DND-41 (cell line): ENCODE data around the gene SPI1.

Source experiments
- ATAC-seq: fragments of 200-7000 bp; cut with Tn5 transposase; 3 replicates; pipeline ENCODE4 v1.9.1; 2021; ENCODE audit warnings: low read depth; ENCODE audit not compliant: insufficient read depth
- DNase-seq: peaks from one replicate; pipeline ENCODE4 v3.0.0-alpha.2; 2020
- H2AFZ ChIP-seq: 2 replicates; pipeline ENCODE4 v1.6.0; 2012; ENCODE audit warnings: low read depth, low read length
- H3K27ac ChIP-seq: 2 replicates; pipeline ENCODE4 v1.5.1; 2012; ENCODE audit warnings: low read length, inconsistent platforms
- H3K27me3 ChIP-seq: fragments of 200-600 bp; sonication (generic); 2 replicates; pipeline ENCODE4 v1.6.0; 2012; ENCODE audit warnings: low read length, mild to moderate bottlenecking, inconsistent platforms; ENCODE audit not compliant: insufficient read depth, poor library complexity
- H3K36me3 ChIP-seq: 2 replicates; pipeline ENCODE4 v1.5.1; 2012; ENCODE audit warnings: low read length, inconsistent platforms; ENCODE audit not compliant: insufficient read depth
- H3K4me1 ChIP-seq: 2 replicates; pipeline ENCODE4 v1.5.1; 2012; ENCODE audit warnings: mild to moderate bottlenecking, low read length; ENCODE audit not compliant: insufficient read depth
- H3K4me2 ChIP-seq: 2 replicates; pipeline ENCODE4 v1.6.0; 2012; ENCODE audit warnings: mild to moderate bottlenecking, moderate library complexity, low read length, inconsistent platforms; ENCODE audit not compliant: insufficient read depth
- H3K4me3 ChIP-seq, 2 experiments: fragments of 200-600 bp in 1 of 2; shearing (Covaris generic) in 1 of 2; 2 replicates each; pipeline ENCODE4 v1.5.1; 2012 to 2016; ENCODE audit warnings: inconsistent platforms in 2 of 2, low read length in 2 of 2, mild to moderate bottlenecking in 2 of 2, low read depth in 1 of 2, moderate library complexity in 1 of 2
- H3K79me2 ChIP-seq: 2 replicates; pipeline ENCODE4 v1.6.0; 2012; ENCODE audit warnings: low read length, inconsistent platforms; ENCODE audit not compliant: insufficient read depth
- H3K9ac ChIP-seq: 2 replicates; pipeline ENCODE4 v1.6.0; 2012; ENCODE audit warnings: low read depth, mild to moderate bottlenecking, inconsistent platforms, low read length, moderate library complexity
- H3K9me3 ChIP-seq: 2 replicates; pipeline ENCODE4 v1.5.1; 2012; ENCODE audit warnings: low read length, moderate library complexity, mild to moderate bottlenecking, inconsistent platforms; ENCODE audit not compliant: insufficient read depth, severe bottlenecking
- H4K20me1 ChIP-seq: 2 replicates; pipeline ENCODE4 v1.6.0; 2012; ENCODE audit warnings: low read length; ENCODE audit not compliant: insufficient read depth
- CTCF ChIP-seq: IDR thresholded peaks from 2 replicates; pipeline ENCODE4 v1.5.1; 2012; ENCODE audit warnings: borderline replicate concordance, low read length, moderate library complexity, mild to moderate bottlenecking; ENCODE audit not compliant: poor library complexity, severe bottlenecking; ENCODE audit errors: extremely low read depth
- EZH2 ChIP-seq: IDR thresholded peaks from 3 replicates; pipeline ENCODE4 v1.6.1; 2012; ENCODE audit warnings: borderline replicate concordance, low read depth, mild to moderate bottlenecking, moderate library complexity, low read length, inconsistent platforms; ENCODE audit not compliant: severe bottlenecking

The SPI1 gene

GRCh38 chr11:47332303-47332711, 46.0 kb downstream of the SPI1 start:
- Histone ChIP-seq H3K9me3 (no peaks in the 10 kb centered on the region), H3K4me2 (no peak overlapping the region), H3K9ac (no peak overlapping the region), H3K4me3 (no peak overlapping the region), H4K20me1 (no peaks in the 10 kb centered on the region), H3K36me3 (no peaks in the 10 kb centered on the region; the same call in none of the 2 replicates), H3K4me1 (no peaks in the 10 kb centered on the region), H3K27ac (no peak overlapping the region), H3K79me2 (no peaks in the 10 kb centered on the region), H3K27me3 (no peaks in the 10 kb centered on the region), H2AFZ (no peak overlapping the region)
- TF ChIP-seq EZH2 (no peak), CTCF (no peak)
- DNase-seq (no peak), ATAC-seq (no peak)

DNA sequence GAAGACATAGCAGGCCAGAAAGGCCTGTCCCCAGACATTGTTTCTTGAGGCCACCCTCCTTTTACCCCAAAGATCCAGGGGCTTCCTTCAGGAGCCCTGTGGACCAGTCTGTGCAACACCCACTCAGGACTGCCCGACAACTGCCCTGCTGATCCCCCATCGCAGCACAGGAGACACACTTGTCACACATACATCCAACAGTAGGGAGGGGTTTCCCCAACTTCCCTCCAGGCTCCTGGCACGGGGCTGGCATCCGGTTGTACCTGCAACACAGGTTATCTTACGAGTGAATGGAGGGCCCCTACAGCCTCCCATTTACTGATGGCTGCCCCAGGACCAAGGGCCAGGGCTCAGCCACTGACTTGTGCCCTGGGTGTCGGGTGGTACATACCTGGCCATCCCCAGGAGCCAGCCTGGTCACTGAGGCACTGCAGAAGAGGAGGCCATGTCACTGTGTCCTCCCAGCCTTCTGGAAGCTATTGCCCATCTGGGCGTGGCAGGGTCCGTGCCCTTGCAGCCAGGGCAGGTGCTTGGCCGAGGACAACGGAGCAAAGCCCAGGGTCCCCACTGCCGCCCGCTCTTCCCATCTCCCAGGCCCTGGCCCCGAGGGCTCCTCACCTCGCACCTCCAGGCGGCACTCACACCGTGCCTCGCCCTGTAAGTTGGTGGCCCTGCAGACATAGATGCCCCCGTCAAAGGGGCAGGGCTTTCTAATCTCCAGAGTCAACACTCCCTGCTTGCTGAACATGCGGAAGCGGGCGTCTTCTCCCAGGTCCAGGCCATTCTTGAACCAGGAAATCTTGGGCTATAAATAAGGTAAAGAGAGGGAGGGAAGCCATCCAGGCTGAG, 46.7 kb downstream of the SPI1 start:
- TF ChIP-seq CTCF, result no peak
- no peak for TF ChIP-seq EZH2
- ATAC-seq, result no peak
- no peak overlapping the region for H3K9ac ChIP-seq
- H3K4me3 ChIP-seq, result no peak overlapping the region
- no peaks in the 10 kb centered on the region for H3K9me3 ChIP-seq
- H3K27me3 ChIP-seq, result no peaks in the 10 kb centered on the region
- no peak for DNase-seq
- no peaks in the 10 kb centered on the region for H4K20me1 ChIP-seq
- H3K4me2 ChIP-seq, result no peak overlapping the region
- no peak overlapping the region for H2AFZ ChIP-seq
- no peaks in the 10 kb centered on the region for H3K79me2 ChIP-seq
- no peaks in the 10 kb centered on the region for H3K4me1 ChIP-seq
- no peaks in the 10 kb centered on the region; the same call in none of the 2 replicates for H3K36me3 ChIP-seq
- H3K27ac ChIP-seq, result no peak overlapping the region

- H3K36me3 ChIP-seq, result no peaks in the 10 kb centered on the region; the same call in none of the 2 replicates
- H3K4me3 ChIP-seq, result no peak overlapping the region
- TF ChIP-seq CTCF (no peak), EZH2 (no peak)
- no peaks in the 10 kb centered on the region for H3K4me1 ChIP-seq
- no peaks in the 10 kb centered on the region for H3K27me3 ChIP-seq
- DNase-seq (no peak), ATAC-seq (no peak)
- no peak overlapping the region for H3K27ac ChIP-seq
- H3K9me3 ChIP-seq, result no peaks in the 10 kb centered on the region
- H4K20me1 ChIP-seq, result no peaks in the 10 kb centered on the region
- H3K79me2 ChIP-seq, result no peaks in the 10 kb centered on the region
- H2AFZ ChIP-seq, result no peak overlapping the region
- no peak overlapping the region for H3K9ac ChIP-seq
- no peak overlapping the region for H3K4me2 ChIP-seq
These were observed 48.1 kb downstream of the SPI1 start for GRCh38 chr11:47329987-47330931.
